Endothelial cell of umbilical vein (primary cell): ENCODE measurements around the gene ACOT7. TPM values are rescaled to one million over a fixed set of nuclear protein-coding genes. Genes with fewer than 3 reads are reported as not detected.

Experiments
- BruUV-seq: library from RNA; stranded (reverse); fragments of 400-500 nt; replicated peaks from 2 replicates; lab custom pipeline; 2021; lab: Mats Ljungman, UMichigan
- CTCF ChIA-PET: fragments of 300-600, 350-600 bp; sonication (Branson Sonifier 250); formaldehyde crosslinking; loops from one replicate; lab custom pipeline; 2021; ENCODE audit warnings: antibody characterized with exemption, inconsistent platforms; lab: Charles Lee
- POLR2A ChIA-PET: fragments of 300-600, 350-600 bp; sonication (Branson Sonifier 250); formaldehyde crosslinking; loops from one replicate; lab custom pipeline; 2021; ENCODE audit warnings: antibody characterized with exemption, inconsistent platforms; lab: Charles Lee
- DNase-seq: peaks from one replicate; pipeline ENCODE4 v3.0.0-alpha.2; 2011; ENCODE audit warnings: low read depth, low spot score
- FAIRE-seq: peaks from 2 replicates; lab custom pipeline; 2011; peaks lifted over from hg19 to GRCh38; lab: Jason Lieb, UNC
- H2AFZ ChIP-seq: 2 replicates; pipeline ENCODE4 v1.6.0; 2012; ENCODE audit warnings: low read depth, low read length, control low read depth, inconsistent platforms
- H3K27ac ChIP-seq: 2 replicates; pipeline ENCODE4 v1.5.1; 2011; ENCODE audit warnings: low read depth, mild to moderate bottlenecking, control low read depth, low read length, moderate library complexity; ENCODE audit not compliant: insufficient read depth
- H3K27me3 ChIP-seq, 2 experiments: 2 replicates each; pipeline versions ENCODE4 v1.6.0 to v1.6.1; 2011; ENCODE audit warnings: low read length in 2 of 2, mixed read lengths in 1 of 2; ENCODE audit not compliant: control insufficient read depth in 2 of 2, insufficient read depth in 2 of 2
- H3K36me3 ChIP-seq, 2 experiments: 2 replicates in 1 of 2; 3 replicates in 1 of 2; pipeline ENCODE4 v1.5.1; 2011; ENCODE audit warnings: low read length in 2 of 2, mild to moderate bottlenecking in 1 of 2, moderate library complexity in 1 of 2; ENCODE audit not compliant: control insufficient read depth in 2 of 2, insufficient read depth in 2 of 2; ENCODE audit errors: extremely low read depth in 1 of 2
- H3K4me1 ChIP-seq: 3 replicates; pipeline ENCODE4 v1.5.1; 2011; ENCODE audit warnings: mild to moderate bottlenecking, low read length; ENCODE audit not compliant: control insufficient read depth, insufficient read depth; ENCODE audit errors: extremely low read depth
- H3K4me2 ChIP-seq: 2 replicates; pipeline ENCODE4 v1.6.1; 2011; ENCODE audit warnings: low read length, control low read depth, mixed read lengths; ENCODE audit not compliant: insufficient read depth
- H3K4me3 ChIP-seq, 3 experiments: fragments of 200-600 bp in 1 of 3; sonication (generic), shearing (Covaris generic) in 1 of 3; replicated peaks in 1 of 3; 2 replicates each; pipeline ENCODE4 v1.5.1; 2011 to 2016; ENCODE audit warnings: control low read depth in 3 of 3, low read length in 3 of 3, mild to moderate bottlenecking in 2 of 3, inconsistent platforms in 1 of 3, low read depth in 1 of 3, moderate library complexity in 1 of 3; ENCODE audit not compliant: insufficient read depth in 1 of 3
- H3K79me2 ChIP-seq: 2 replicates; pipeline ENCODE4 v1.6.0; 2012; ENCODE audit warnings: low read length, inconsistent platforms; ENCODE audit not compliant: control insufficient read depth, insufficient read depth
- H3K9ac ChIP-seq: replicated peaks from 2 replicates; pipeline ENCODE3; 2011; ENCODE audit warnings: low read length, control low read depth; ENCODE audit not compliant: insufficient read depth; ENCODE audit errors: extremely low read depth
- H3K9me1 ChIP-seq: replicated peaks from 3 replicates; pipeline ENCODE4 v1.6.0; 2011; ENCODE audit warnings: mild to moderate bottlenecking, low read length; ENCODE audit not compliant: control insufficient read depth, insufficient read depth; ENCODE audit errors: extremely low read depth
- H3K9me3 ChIP-seq: replicated peaks from 2 replicates; pipeline ENCODE4 v1.5.1; 2012; ENCODE audit warnings: low read length, inconsistent platforms; ENCODE audit not compliant: control insufficient read depth, insufficient read depth
- H4K20me1 ChIP-seq: replicated peaks from 2 replicates; pipeline ENCODE3; 2011; ENCODE audit warnings: mild to moderate bottlenecking, low read length; ENCODE audit not compliant: control insufficient read depth, insufficient read depth; ENCODE audit errors: extremely low read depth
- CTCF ChIP-seq, 2 donors: IDR thresholded peaks; 1 replicate in 1 of 2; 2 replicates in 1 of 2; pipeline ENCODE4 v1.5.1; 2011; ENCODE audit warnings: low read length in 2 of 2, mild to moderate bottlenecking in 2 of 2, moderate library complexity in 2 of 2, control low read depth in 1 of 2, inconsistent platforms in 1 of 2, low read depth in 1 of 2; ENCODE audit not compliant: insufficient read depth in 1 of 2; ENCODE audit errors: extremely low read depth in 1 of 2
- EZH2 ChIP-seq: IDR thresholded peaks from 2 replicates; pipeline ENCODE4 v1.6.1; 2012; ENCODE audit warnings: borderline replicate concordance, low read depth, mild to moderate bottlenecking, moderate library complexity, low read length, inconsistent platforms; ENCODE audit not compliant: severe bottlenecking
- FOS ChIP-seq: IDR thresholded peaks from 2 replicates; pipeline ENCODE4 v1.6.1; 2011; ENCODE audit warnings: mild to moderate bottlenecking, low read length, moderate library complexity, borderline replicate concordance; ENCODE audit not compliant: insufficient read depth
- GATA2 ChIP-seq: IDR thresholded peaks from 2 replicates; pipeline ENCODE4 v1.7.0; 2011; ENCODE audit warnings: low read depth, mild to moderate bottlenecking, moderate library complexity, mixed read lengths, low read length; ENCODE audit not compliant: insufficient read length, insufficient read depth
- JUN ChIP-seq: IDR thresholded peaks from 2 replicates; pipeline ENCODE4 v1.6.1; 2011; ENCODE audit warnings: borderline replicate concordance, low read depth; ENCODE audit not compliant: insufficient read length, insufficient read depth
- MAX ChIP-seq: IDR thresholded peaks from 2 replicates; pipeline ENCODE4 v1.6.1; 2011; ENCODE audit not compliant: insufficient read depth, insufficient read length
- MYC ChIP-seq: IDR thresholded peaks from one replicate; pipeline ENCODE4 v1.6.1; 2011; ENCODE audit warnings: mild to moderate bottlenecking, low read depth, low read length
- POLR2A ChIP-seq: IDR thresholded peaks from 2 replicates; pipeline ENCODE4 v1.6.1; 2012; ENCODE audit warnings: low read depth, mild to moderate bottlenecking, control low read depth, low read length
- POLR2AphosphoS5 ChIP-seq: IDR thresholded peaks from 2 replicates; pipeline ENCODE4 v1.6.1; 2012; ENCODE audit warnings: low read depth, mild to moderate bottlenecking, control low read depth, low read length, moderate library complexity; ENCODE audit not compliant: insufficient read depth
- dilution Hi-C: fragments of 300-500 bp; cut with MboI; formaldehyde crosslinking; loops from one replicate; pipeline ENCODE4 v1.15.0; 2019; ENCODE audit warnings: low sequenced_read_pairs; ENCODE audit not compliant: extremely low pct_ligation_motif_present
- intact Hi-C: fragments of 100-400 bp; cut with micrococcal nuclease; formaldehyde crosslinking; loops from one replicate; pipeline ENCODE4 v1.10.0; 2022
- polyA plus RNA-seq, 4 experiments: library from polyadenylated mRNA; depleted of rRNA in 3 of 4; stranded (reverse) in 3 of 4; unstranded in 1 of 4; fragments of >200 nt; gene quantifications; 2 replicates each; pipeline versions ENCODE4 v1.2.1 to v1.2.3, GENCODE V29; 2011 to 2012; ENCODE audit warnings: missing spikeins in 1 of 4
- total RNA-seq: library from RNA; stranded (reverse); gene quantifications from 2 replicates; pipeline ENCODE4 v1.2.3, GENCODE V29; 2021

Gene ACOT7
- total and polyA plus RNA-seq, 2 donors (not counting 3 experiments of a cell fraction or from before 2014, with no cell fraction given) = 69.4 to 105 TPM

GRCh38 chr1:6329851-6330250, 63.7 kb downstream of the ACOT7 start:
- no peak overlapping the region for H2AFZ ChIP-seq
- H3K27me3 ChIP-seq = no peaks in the 10 kb centered on the region
- intact Hi-C loops = no loop called here
- H3K4me3 ChIP-seq = no peak overlapping the region
- H3K36me3 ChIP-seq = peaks cover 0 to 2% of the 10 kb centered on the region in 2 experiments
- no peak overlapping the region for H3K27ac ChIP-seq
- H3K9me3 ChIP-seq = no peaks in the 10 kb centered on the region
- H3K9ac ChIP-seq = no peak overlapping the region
- FAIRE-seq (no peak), DNase-seq (no peak)
- ChIA-PET CTCF (interaction anchor here (0.8 to 17.6 kb wide), 3 partner anchors 45 to 108 kb away, joined by 3 to 208 read pairs (median 4); no protein-coding TSS in a partner anchor), POLR2A (no interaction called here)
- no peaks in the 10 kb centered on the region for H3K4me1 ChIP-seq
- H3K4me2 ChIP-seq = no peak overlapping the region
- BruUV-seq = no TSS peak
- dilution Hi-C loops = no loop called here
- H3K9me1 ChIP-seq = no peaks in the 10 kb centered on the region
- no peaks in the 10 kb centered on the region for H4K20me1 ChIP-seq
- H3K79me2 ChIP-seq = no peaks in the 10 kb centered on the region
- TF ChIP-seq POLR2A = no peak
- TF ChIP-seq CTCF (IDR thresholded peaks at IDR 0.05; ENCODE audit: extremely low read depth in 1 of 2, insufficient read depth in 1 of 2, low read depth in 1 of 2, low read length in 2 of 2) = no peak
- TF ChIP-seq GATA2 = no peak
- TF ChIP-seq FOS = no peak

GRCh38 chr1:6329396-6329795, 64.2 kb downstream of the ACOT7 start:
- no peak for TF ChIP-seq FOS
- no peak for TF ChIP-seq POLR2AphosphoS5
- TF ChIP-seq JUN = no peak
- TF ChIP-seq GATA2 = no peak
- TF ChIP-seq MYC = no peak
- no peak for TF ChIP-seq CTCF (IDR thresholded peaks at IDR 0.05; ENCODE audit: extremely low read depth in 1 of 2, insufficient read depth in 1 of 2, low read depth in 1 of 2, low read length in 2 of 2)
- no peak for TF ChIP-seq EZH2
- no peak for TF ChIP-seq MAX
- TF ChIP-seq POLR2A = no peak
- Histone ChIP-seq H3K9ac (no peak overlapping the region), H4K20me1 (no peaks in the 10 kb centered on the region), H3K36me3 (peaks cover 0 to 2% of the 10 kb centered on the region in 2 experiments), H3K4me3 (no peak overlapping the region), H3K27ac (no peak overlapping the region), H3K9me1 (no peaks in the 10 kb centered on the region), H2AFZ (no peak overlapping the region), H3K79me2 (no peaks in the 10 kb centered on the region), H3K4me1 (no peaks in the 10 kb centered on the region), H3K9me3 (no peaks in the 10 kb centered on the region), H3K4me2 (no peak overlapping the region), H3K27me3 (no peaks in the 10 kb centered on the region)
- CTCF ChIA-PET = interaction anchor here (2.7 to 17.6 kb wide), 2 partner anchors 13 to 81 kb away, joined by 7 to 208 read pairs; no protein-coding TSS in a partner anchor
- dilution Hi-C loops = no loop called here
- DNase-seq = no peak
- intact Hi-C loops = no loop called here
- no TSS peak for BruUV-seq
- POLR2A ChIA-PET = no interaction called here
- FAIRE-seq = no peak
